ENCODE results near the gene MORN4.

- TF ChIP-seq DIDO1 (tag; IDR thresholded peaks at IDR 0.05; ENCODE audit: low read depth): no peak
- TF ChIP-seq POLR2H (tag; IDR thresholded peaks at IDR 0.05; ENCODE audit: low read depth): no peak
- TF ChIP-seq XRCC3 (IDR thresholded peaks at IDR 0.05): no peak
- TF ChIP-seq CTCF (IDR thresholded peaks at IDR 0.05 in 2 of 3, conservative IDR thresholded peaks at IDR 0.05 in 1 of 3; ENCODE audit: insufficient read depth in 2 of 3, low read depth in 1 of 3, low read length in 3 of 3): no peak
- no peak for TF ChIP-seq MCM5 (IDR thresholded peaks at IDR 0.05; ENCODE audit: low read depth)
- TF ChIP-seq POLR2AphosphoS5 (IDR thresholded peaks at IDR 0.05; ENCODE audit: control insufficient read depth, insufficient read depth, low read depth, low read length): no peak
- TF ChIP-seq HDAC6 (IDR thresholded peaks at IDR 0.05; ENCODE audit: low read depth, low read length): no peak
- no peak for TF ChIP-seq GTF2F1 (IDR thresholded peaks at IDR 0.05; ENCODE audit: low read depth, low read length)
- no peak for TF ChIP-seq MXI1 (IDR thresholded peaks at IDR 0.05; ENCODE audit: low read depth, low read length)
- TF ChIP-seq, protein P1, sequence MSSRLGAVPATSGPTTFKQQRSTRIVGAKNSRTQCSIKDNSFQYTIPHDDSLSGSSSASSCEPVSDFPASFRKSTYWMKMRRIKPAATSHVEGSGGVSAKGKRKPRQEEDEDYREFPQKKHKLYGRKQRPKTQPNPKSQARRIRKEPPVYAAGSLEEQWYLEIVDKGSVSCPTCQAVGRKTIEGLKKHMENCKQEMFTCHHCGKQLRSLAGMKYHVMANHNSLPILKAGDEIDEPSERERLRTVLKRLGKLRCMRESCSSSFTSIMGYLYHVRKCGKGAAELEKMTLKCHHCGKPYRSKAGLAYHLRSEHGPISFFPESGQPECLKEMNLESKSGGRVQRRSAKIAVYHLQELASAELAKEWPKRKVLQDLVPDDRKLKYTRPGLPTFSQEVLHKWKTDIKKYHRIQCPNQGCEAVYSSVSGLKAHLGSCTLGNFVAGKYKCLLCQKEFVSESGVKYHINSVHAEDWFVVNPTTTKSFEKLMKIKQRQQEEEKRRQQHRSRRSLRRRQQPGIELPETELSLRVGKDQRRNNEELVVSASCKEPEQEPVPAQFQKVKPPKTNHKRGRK (tag; IDR thresholded peaks at IDR 0.05): no peak
- no peak for TF ChIP-seq TARDBP (IDR thresholded peaks at IDR 0.05)
- TF ChIP-seq SRF (CRISPR knock-in tag; IDR thresholded peaks at IDR 0.05): no peak
- TF ChIP-seq SAP30 (IDR thresholded peaks at IDR 0.05; ENCODE audit: borderline replicate concordance, insufficient read depth, low read depth, low read length, poor library complexity, severe bottlenecking): no peak
Observed at GRCh38 chr10:97675222-97675621, 41.9 kb upstream of the MORN4 start.
